DOHH2 (cell line): Measurements from ENCODE around the gene RPRD1A.
"Not testable (repeated sequence)": the region's sequence is repeated elsewhere in the genome, so short reads cannot be mapped to it uniquely, and the experiment has no call there.

Experiments
- H3F3A ChIP-seq: fragments of 200-600 bp; sonication (generic), shearing (Covaris generic); 2 replicates; pipeline ENCODE4 v1.6.0; 2016; ENCODE audit warnings: antibody characterized with exemption, mild to moderate bottlenecking; ENCODE audit not compliant: control insufficient read depth, insufficient read depth
- H3K27ac ChIP-seq: fragments of 200-600 bp; sonication (generic); 2 replicates; pipeline ENCODE4 v1.5.1; 2014; ENCODE audit warnings: low read depth, mild to moderate bottlenecking, low read length, moderate library complexity
- H3K27me3 ChIP-seq: fragments of 200-600 bp; sonication (generic); 2 replicates; pipeline ENCODE4 v1.6.1; 2014; ENCODE audit warnings: mild to moderate bottlenecking, low read length, mixed read lengths; ENCODE audit not compliant: control insufficient read depth
- H3K36me3 ChIP-seq: fragments of 200-600 bp; sonication (generic); 2 replicates; pipeline ENCODE4 v1.6.1; 2014; ENCODE audit warnings: mild to moderate bottlenecking, low read length, moderate library complexity, mixed read lengths; ENCODE audit not compliant: control insufficient read depth
- H3K4me1 ChIP-seq: fragments of 200-600 bp; sonication (generic); 2 replicates; pipeline ENCODE4 v1.6.1; 2014; ENCODE audit warnings: mild to moderate bottlenecking, low read length, mixed read lengths; ENCODE audit not compliant: control insufficient read depth
- H3K4me2 ChIP-seq: fragments of 200-600 bp; sonication (generic); 2 replicates; pipeline ENCODE4 v1.6.0; 2014; ENCODE audit warnings: mild to moderate bottlenecking, low read length, moderate library complexity
- H3K4me3 ChIP-seq: fragments of 200-600 bp; sonication (generic); 2 replicates; pipeline ENCODE4 v1.5.1; 2014; ENCODE audit warnings: mild to moderate bottlenecking, low read length, mixed read lengths
- H3K79me2 ChIP-seq: fragments of 200-600 bp; sonication (generic); 2 replicates; pipeline ENCODE4 v1.6.1; 2014; ENCODE audit warnings: mild to moderate bottlenecking, low read length, mixed read lengths; ENCODE audit not compliant: control insufficient read depth
- H3K9me2 ChIP-seq: fragments of 200-600 bp; sonication (generic); replicated peaks from 2 replicates; pipeline ENCODE4 v1.6.1; 2014; ENCODE audit warnings: mild to moderate bottlenecking, low read length, mixed read lengths; ENCODE audit not compliant: control insufficient read depth
- H3K9me3 ChIP-seq: fragments of 200-600 bp; sonication (generic); 2 replicates; pipeline ENCODE4 v1.6.1; 2014; ENCODE audit warnings: antibody characterized with exemption, low read length, mixed read lengths; ENCODE audit not compliant: control insufficient read depth, insufficient read depth
- H4K20me1 ChIP-seq: fragments of 200-600 bp; sonication (generic); 2 replicates; pipeline ENCODE4 v1.6.0; 2014; ENCODE audit warnings: low read depth, mild to moderate bottlenecking, antibody characterized with exemption, low read length, moderate library complexity; ENCODE audit not compliant: control insufficient read depth, insufficient read depth
- CTCF ChIP-seq: fragments of 200-600 bp; sonication (generic); IDR thresholded peaks from one replicate; pipeline ENCODE4 v1.5.1; 2014; ENCODE audit warnings: antibody characterized with exemption, mild to moderate bottlenecking, low read depth, low read length; ENCODE audit not compliant: poor library complexity, severe bottlenecking
- EZH2phosphoT487 ChIP-seq: fragments of 200-600 bp; sonication (generic); IDR thresholded peaks from 2 replicates; pipeline ENCODE4 v1.6.1; 2017; ENCODE audit warnings: borderline replicate concordance, mild to moderate bottlenecking, antibody characterized with exemption, low read length, moderate library complexity, mixed read lengths

The RPRD1A gene

GRCh38 chr18:36066686-36067054 is 689 bp downstream of the RPRD1A start:
- Histone ChIP-seq H3K27me3 (no peaks in the 10 kb centered on the region), H3K4me3 (peak overlapping the region; percentile 98), H3K4me2 (peak overlapping the region; percentile 72), H3K9me2 (no peaks in the 10 kb centered on the region), H3K4me1 (peaks cover 46% of the 10 kb centered on the region), H3K9me3 (no peaks in the 10 kb centered on the region), H3K36me3 (peaks cover 26% of the 10 kb centered on the region), H3K79me2 (peaks cover 60% of the 10 kb centered on the region), H4K20me1 (peaks cover 4% of the 10 kb centered on the region; the same call in 1 of the 2 replicates), H3K27ac (peak overlapping the region; percentile 77), H3F3A (no peaks in the 10 kb centered on the region)
- TF ChIP-seq CTCF = no peak
- TF ChIP-seq EZH2phosphoT487 = no peak

- Histone ChIP-seq H3K9me2 (no peaks in the 10 kb centered on the region), H3K4me1 (peaks cover 53% of the 10 kb centered on the region), H4K20me1 (peaks cover 4% of the 10 kb centered on the region; the same call in 1 of the 2 replicates), H3K79me2 (peaks cover 67% of the 10 kb centered on the region), H3K9me3 (no peaks in the 10 kb centered on the region), H3K27ac (0 out of 2 replicates have a peak overlapping the region, but pooled peaks have one; percentile 77), H3K36me3 (peaks cover 26% of the 10 kb centered on the region), H3K4me2 (peak overlapping the region; percentile 72), H3F3A (peaks cover 2% of the 10 kb centered on the region; the same call in 1 of the 2 replicates), H3K27me3 (no peaks in the 10 kb centered on the region), H3K4me3 (peak overlapping the region; percentile 98)
- TF ChIP-seq EZH2phosphoT487 = no peak
- no peak for TF ChIP-seq CTCF
These were observed 1.4 kb downstream of the RPRD1A start for GRCh38 chr18:36066001-36066400.

- Histone ChIP-seq H3K36me3 (peaks cover 26% of the 10 kb centered on the region), H3K79me2 (peaks cover 79% of the 10 kb centered on the region), H3K4me2 (peak overlapping the region; percentile 72; the same call in 1 of the 2 replicates), H3K4me1 (peaks cover 65% of the 10 kb centered on the region)
- not testable (repeated sequence) for H3F3A ChIP-seq, H3K27ac ChIP-seq, H4K20me1 ChIP-seq, H3K9me2 ChIP-seq, H3K27me3 ChIP-seq, H3K9me3 ChIP-seq, H3K4me3 ChIP-seq
These were observed 2.6 kb downstream of the RPRD1A start for GRCh38 chr18:36064809-36065079.

- H3K27me3 ChIP-seq = no peaks in the 10 kb centered on the region
- no peak overlapping the region for H3K4me2 ChIP-seq
- no peak for TF ChIP-seq EZH2phosphoT487
- TF ChIP-seq CTCF = no peak
- peaks cover 70% of the 10 kb centered on the region for H3K4me1 ChIP-seq
- no peaks in the 10 kb centered on the region for H3K9me2 ChIP-seq
- no peak overlapping the region for H3K27ac ChIP-seq
- peaks cover 4% of the 10 kb centered on the region; the same call in 1 of the 2 replicates for H4K20me1 ChIP-seq
- peaks cover 84% of the 10 kb centered on the region for H3K79me2 ChIP-seq
- H3F3A ChIP-seq = peaks cover 5% of the 10 kb centered on the region
- no peaks in the 10 kb centered on the region for H3K9me3 ChIP-seq
- H3K4me3 ChIP-seq = no peak overlapping the region
- peaks cover 26% of the 10 kb centered on the region for H3K36me3 ChIP-seq
These were observed 3.1 kb downstream of the RPRD1A start for GRCh38 chr18:36064027-36064808.
